DND-41 (cell line): ENCODE data around the gene C12orf75.

Source experiments
- ATAC-seq: fragments of 200-7000 bp; cut with Tn5 transposase; 3 replicates; pipeline ENCODE4 v1.9.1; 2021; ENCODE audit warnings: low read depth; ENCODE audit not compliant: insufficient read depth
- DNase-seq: peaks from one replicate; pipeline ENCODE4 v3.0.0-alpha.2; 2020
- H2AFZ ChIP-seq: 2 replicates; pipeline ENCODE4 v1.6.0; 2012; ENCODE audit warnings: low read depth, low read length
- H3K27ac ChIP-seq: 2 replicates; pipeline ENCODE4 v1.5.1; 2012; ENCODE audit warnings: low read length, inconsistent platforms
- H3K27me3 ChIP-seq: fragments of 200-600 bp; sonication (generic); 2 replicates; pipeline ENCODE4 v1.6.0; 2012; ENCODE audit warnings: low read length, mild to moderate bottlenecking, inconsistent platforms; ENCODE audit not compliant: insufficient read depth, poor library complexity
- H3K36me3 ChIP-seq: 2 replicates; pipeline ENCODE4 v1.5.1; 2012; ENCODE audit warnings: low read length, inconsistent platforms; ENCODE audit not compliant: insufficient read depth
- H3K4me1 ChIP-seq: 2 replicates; pipeline ENCODE4 v1.5.1; 2012; ENCODE audit warnings: mild to moderate bottlenecking, low read length; ENCODE audit not compliant: insufficient read depth
- H3K4me2 ChIP-seq: 2 replicates; pipeline ENCODE4 v1.6.0; 2012; ENCODE audit warnings: mild to moderate bottlenecking, moderate library complexity, low read length, inconsistent platforms; ENCODE audit not compliant: insufficient read depth
- H3K4me3 ChIP-seq, 2 experiments: fragments of 200-600 bp in 1 of 2; shearing (Covaris generic) in 1 of 2; 2 replicates each; pipeline ENCODE4 v1.5.1; 2012 to 2016; ENCODE audit warnings: inconsistent platforms in 2 of 2, low read length in 2 of 2, mild to moderate bottlenecking in 2 of 2, low read depth in 1 of 2, moderate library complexity in 1 of 2
- H3K79me2 ChIP-seq: 2 replicates; pipeline ENCODE4 v1.6.0; 2012; ENCODE audit warnings: low read length, inconsistent platforms; ENCODE audit not compliant: insufficient read depth
- H3K9ac ChIP-seq: 2 replicates; pipeline ENCODE4 v1.6.0; 2012; ENCODE audit warnings: low read depth, mild to moderate bottlenecking, inconsistent platforms, low read length, moderate library complexity
- H3K9me3 ChIP-seq: 2 replicates; pipeline ENCODE4 v1.5.1; 2012; ENCODE audit warnings: low read length, moderate library complexity, mild to moderate bottlenecking, inconsistent platforms; ENCODE audit not compliant: insufficient read depth, severe bottlenecking
- H4K20me1 ChIP-seq: 2 replicates; pipeline ENCODE4 v1.6.0; 2012; ENCODE audit warnings: low read length; ENCODE audit not compliant: insufficient read depth
- EZH2 ChIP-seq: IDR thresholded peaks from 3 replicates; pipeline ENCODE4 v1.6.1; 2012; ENCODE audit warnings: borderline replicate concordance, low read depth, mild to moderate bottlenecking, moderate library complexity, low read length, inconsistent platforms; ENCODE audit not compliant: severe bottlenecking
- TF ChIP-seq, protein P1 (sequence below): IDR thresholded peaks from 2 replicates; pipeline ENCODE4 v1.5.1; 2012; ENCODE audit warnings: borderline replicate concordance, low read length, moderate library complexity, mild to moderate bottlenecking; ENCODE audit not compliant: poor library complexity, severe bottlenecking; ENCODE audit errors: extremely low read depth

The C12orf75 gene

GRCh38 chr12:105315130-105315529, 15.4 kb upstream of the C12orf75 start:
- Histone ChIP-seq H3K79me2 (no peaks in the 10 kb centered on the region), H3K9ac (no peak overlapping the region), H3K27ac (no peak overlapping the region), H3K4me3 (no peak overlapping the region), H3K4me2 (no peak overlapping the region), H2AFZ (no peak overlapping the region), H3K9me3 (peaks cover 11% of the 10 kb centered on the region), H3K36me3 (no peaks in the 10 kb centered on the region), H3K27me3 (no peaks in the 10 kb centered on the region), H4K20me1 (no peaks in the 10 kb centered on the region), H3K4me1 (no peaks in the 10 kb centered on the region)
- ATAC-seq (no peak), DNase-seq (no peak)
- TF ChIP-seq EZH2 = no peak
- TF ChIP-seq, protein P1, sequence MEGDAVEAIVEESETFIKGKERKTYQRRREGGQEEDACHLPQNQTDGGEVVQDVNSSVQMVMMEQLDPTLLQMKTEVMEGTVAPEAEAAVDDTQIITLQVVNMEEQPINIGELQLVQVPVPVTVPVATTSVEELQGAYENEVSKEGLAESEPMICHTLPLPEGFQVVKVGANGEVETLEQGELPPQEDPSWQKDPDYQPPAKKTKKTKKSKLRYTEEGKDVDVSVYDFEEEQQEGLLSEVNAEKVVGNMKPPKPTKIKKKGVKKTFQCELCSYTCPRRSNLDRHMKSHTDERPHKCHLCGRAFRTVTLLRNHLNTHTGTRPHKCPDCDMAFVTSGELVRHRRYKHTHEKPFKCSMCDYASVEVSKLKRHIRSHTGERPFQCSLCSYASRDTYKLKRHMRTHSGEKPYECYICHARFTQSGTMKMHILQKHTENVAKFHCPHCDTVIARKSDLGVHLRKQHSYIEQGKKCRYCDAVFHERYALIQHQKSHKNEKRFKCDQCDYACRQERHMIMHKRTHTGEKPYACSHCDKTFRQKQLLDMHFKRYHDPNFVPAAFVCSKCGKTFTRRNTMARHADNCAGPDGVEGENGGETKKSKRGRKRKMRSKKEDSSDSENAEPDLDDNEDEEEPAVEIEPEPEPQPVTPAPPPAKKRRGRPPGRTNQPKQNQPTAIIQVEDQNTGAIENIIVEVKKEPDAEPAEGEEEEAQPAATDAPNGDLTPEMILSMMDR = no peak

GRCh38 chr12:105315726-105316125, 14.8 kb upstream of the C12orf75 start:
- H3K4me3 ChIP-seq = no peak overlapping the region
- H3K9me3 ChIP-seq = peaks cover 11% of the 10 kb centered on the region
- no peak for TF ChIP-seq EZH2
- TF ChIP-seq, protein P1 = no peak
- H3K27me3 ChIP-seq = no peaks in the 10 kb centered on the region
- H3K27ac ChIP-seq = no peak overlapping the region
- no peak overlapping the region for H3K9ac ChIP-seq
- ATAC-seq (no peak), DNase-seq (no peak)
- H3K36me3 ChIP-seq = no peaks in the 10 kb centered on the region
- no peaks in the 10 kb centered on the region for H4K20me1 ChIP-seq
- no peak overlapping the region for H2AFZ ChIP-seq
- H3K4me1 ChIP-seq = no peaks in the 10 kb centered on the region
- H3K4me2 ChIP-seq = no peak overlapping the region
- H3K79me2 ChIP-seq = no peaks in the 10 kb centered on the region

GRCh38 chr12:105316931-105317852, 13.3 kb upstream of the C12orf75 start:
- no peak for TF ChIP-seq EZH2
- TF ChIP-seq, protein P1 = no peak
- H3K9me3 ChIP-seq = peaks cover 11% of the 10 kb centered on the region
- H3K4me1 ChIP-seq = no peaks in the 10 kb centered on the region

More at GRCh38 chr12:105316931-105317852, 13.3 kb upstream of the C12orf75 start:
- H3K79me2 ChIP-seq = no peaks in the 10 kb centered on the region
- no peak for DNase-seq
- no peaks in the 10 kb centered on the region for H3K36me3 ChIP-seq
- no peaks in the 10 kb centered on the region for H4K20me1 ChIP-seq
- H2AFZ ChIP-seq = no peak overlapping the region
- H3K4me2 ChIP-seq = no peak overlapping the region
- no peak overlapping the region for H3K4me3 ChIP-seq
- no peak for ATAC-seq
- no peaks in the 10 kb centered on the region for H3K27me3 ChIP-seq
- H3K27ac ChIP-seq = no peak overlapping the region
- no peak overlapping the region for H3K9ac ChIP-seq
